ES-I3 (cell line): ENCODE data around the gene MAP2K3.
"Not testable (repeated sequence)": the region's sequence is repeated elsewhere in the genome, so short reads cannot be mapped to it uniquely, and the experiment has no call there.

Source experiments
- H3K36me3 ChIP-seq: 2 replicates; pipeline ENCODE4 v1.6.1; 2013; ENCODE audit warnings: mild to moderate bottlenecking, low read length, control low read depth, moderate library complexity; ENCODE audit not compliant: insufficient read depth
- H3K4me1 ChIP-seq: 2 replicates; pipeline ENCODE4 v1.6.1; 2013; ENCODE audit warnings: mild to moderate bottlenecking, control low read depth, low read length; ENCODE audit not compliant: insufficient read depth
- H3K9ac ChIP-seq: 2 replicates; pipeline ENCODE4 v1.6.1; 2013; ENCODE audit warnings: low read depth, mild to moderate bottlenecking, low read length, moderate library complexity
- H3K9me3 ChIP-seq: 2 replicates; pipeline ENCODE4 v1.6.1; 2013; ENCODE audit warnings: mild to moderate bottlenecking, low read length, moderate library complexity; ENCODE audit not compliant: control insufficient read depth, insufficient read depth

The MAP2K3 gene

DNA sequence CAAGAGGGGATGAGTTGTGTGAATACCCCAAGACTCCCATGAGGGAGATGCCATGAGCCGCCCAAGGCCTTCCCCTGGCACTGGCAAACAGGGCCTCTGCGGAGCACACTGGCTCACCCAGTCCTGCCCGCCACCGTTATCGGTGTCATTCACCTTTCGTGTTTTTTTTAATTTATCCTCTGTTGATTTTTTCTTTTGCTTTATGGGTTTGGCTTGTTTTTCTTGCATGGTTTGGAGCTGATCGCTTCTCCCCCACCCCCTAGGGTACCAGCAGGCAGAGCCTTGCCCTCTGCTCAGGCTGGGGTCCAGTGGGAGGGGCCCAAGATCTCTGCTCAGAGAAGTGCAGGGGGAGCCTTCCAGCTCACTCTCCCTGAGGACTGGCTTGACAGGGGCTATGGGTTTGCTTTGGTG lies 30.2 kb downstream of the MAP2K3 start:
- not testable (repeated sequence) for H3K9me3 ChIP-seq, H3K4me1 ChIP-seq, H3K36me3 ChIP-seq, H3K9ac ChIP-seq

DNA sequence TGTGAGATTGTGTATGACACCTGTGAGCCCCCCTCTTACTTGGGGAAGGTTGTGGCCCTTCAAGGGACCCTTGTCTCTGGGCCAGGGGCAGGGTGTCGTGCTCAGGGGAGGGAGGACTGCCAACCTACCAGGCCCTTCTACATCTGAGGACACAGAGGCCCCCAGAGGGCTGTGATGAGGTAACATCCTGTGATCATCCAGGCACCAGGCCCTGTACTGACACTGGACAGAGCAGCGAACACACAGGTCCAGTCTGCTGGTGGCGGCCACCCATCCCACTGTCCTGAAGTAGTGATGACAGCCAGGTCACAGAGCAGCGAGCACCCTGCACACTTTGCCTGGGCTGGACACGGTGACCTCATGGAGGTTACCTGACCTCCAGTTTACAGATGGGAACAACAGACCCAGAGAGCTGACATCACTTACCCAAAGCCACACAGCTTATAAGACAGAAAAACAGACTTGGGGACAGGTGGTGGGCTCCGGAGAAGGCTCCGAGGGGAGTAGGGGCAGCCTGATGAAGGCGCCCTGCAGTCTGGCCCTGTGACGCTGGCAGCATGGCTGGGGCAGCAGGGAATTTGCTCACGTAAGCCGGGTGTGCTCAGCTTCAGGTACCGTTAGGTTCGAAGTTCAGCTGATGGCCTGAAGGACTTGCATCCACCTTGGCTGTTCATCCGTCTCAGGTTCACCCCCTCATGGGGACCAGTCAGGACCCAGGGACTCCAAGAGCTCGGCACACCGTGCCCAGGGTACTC lies 30.9 kb downstream of the MAP2K3 start:
- H3K9me3 ChIP-seq, H3K9ac ChIP-seq, H3K4me1 ChIP-seq, H3K36me3 ChIP-seq: not testable (repeated sequence)

DNA sequence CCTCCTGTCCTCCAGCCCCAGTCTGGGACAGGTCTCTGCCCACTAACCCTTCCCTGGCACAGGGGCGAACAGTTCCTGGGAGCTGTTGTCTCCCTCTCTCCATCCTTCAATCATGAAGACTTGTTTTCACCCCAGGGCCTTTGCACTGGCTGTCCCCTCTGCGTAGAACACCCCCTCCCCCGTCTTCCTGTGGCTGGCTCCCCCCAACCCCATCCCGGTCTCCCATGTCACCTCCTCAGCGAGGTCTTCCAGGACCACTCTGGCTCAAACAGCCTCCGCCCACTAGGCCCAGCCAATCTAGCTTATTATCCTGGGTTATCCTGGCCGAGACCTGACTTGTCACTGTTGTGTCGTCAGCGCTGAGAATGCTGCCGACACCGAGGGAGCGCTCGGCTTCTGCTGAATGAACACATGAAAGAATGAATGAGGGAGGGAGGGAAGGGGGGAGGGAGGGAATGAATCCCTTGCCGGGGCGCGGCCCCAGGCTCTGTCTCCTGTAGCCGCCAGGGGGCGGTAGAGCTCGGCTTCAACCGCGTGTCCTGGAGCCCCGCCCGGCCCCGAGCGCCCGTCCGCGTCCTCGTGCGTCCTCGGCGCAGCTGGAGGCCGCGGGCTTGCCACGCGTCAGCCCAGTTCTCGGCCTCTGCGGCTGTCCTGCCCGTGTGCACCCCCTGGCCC lies 31.8 kb downstream of the MAP2K3 start:
- H3K9ac ChIP-seq, H3K36me3 ChIP-seq, H3K4me1 ChIP-seq, H3K9me3 ChIP-seq: not testable (repeated sequence)

DNA sequence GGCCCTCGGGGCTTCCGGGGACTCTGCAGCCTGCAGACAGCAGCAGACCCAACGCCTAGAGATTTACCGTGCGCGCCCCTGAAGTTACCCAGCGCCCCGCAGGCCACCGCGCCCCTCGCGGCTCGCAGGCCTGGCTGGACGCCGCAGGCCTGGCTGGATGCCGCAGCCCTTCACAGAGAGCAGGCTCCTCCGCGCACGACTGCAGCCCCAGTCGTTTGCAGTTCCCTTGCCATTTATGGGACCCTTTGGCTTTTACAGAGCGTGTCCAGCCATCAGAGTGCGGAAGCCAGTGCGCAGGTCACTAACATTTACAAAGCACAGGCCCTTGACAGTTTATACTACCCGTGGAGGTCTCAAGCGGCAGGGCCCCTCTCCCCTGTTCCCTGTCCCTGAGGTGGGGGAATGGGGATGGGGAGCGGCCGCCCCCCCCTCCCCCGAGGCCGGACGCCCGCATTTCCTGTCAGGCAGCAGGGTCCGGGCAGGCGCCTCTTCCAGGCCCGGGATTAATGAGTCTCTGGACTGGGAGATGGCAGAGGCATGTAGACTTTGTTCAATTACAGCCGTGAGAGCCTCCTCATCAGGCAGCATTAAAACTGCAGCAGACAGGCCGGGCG lies 32.5 kb downstream of the MAP2K3 start:
- not testable (repeated sequence) for H3K4me1 ChIP-seq, H3K36me3 ChIP-seq, H3K9me3 ChIP-seq
- H3K9ac ChIP-seq = peak overlapping the region; percentile 44; the same call in 1 of the 2 replicates

DNA sequence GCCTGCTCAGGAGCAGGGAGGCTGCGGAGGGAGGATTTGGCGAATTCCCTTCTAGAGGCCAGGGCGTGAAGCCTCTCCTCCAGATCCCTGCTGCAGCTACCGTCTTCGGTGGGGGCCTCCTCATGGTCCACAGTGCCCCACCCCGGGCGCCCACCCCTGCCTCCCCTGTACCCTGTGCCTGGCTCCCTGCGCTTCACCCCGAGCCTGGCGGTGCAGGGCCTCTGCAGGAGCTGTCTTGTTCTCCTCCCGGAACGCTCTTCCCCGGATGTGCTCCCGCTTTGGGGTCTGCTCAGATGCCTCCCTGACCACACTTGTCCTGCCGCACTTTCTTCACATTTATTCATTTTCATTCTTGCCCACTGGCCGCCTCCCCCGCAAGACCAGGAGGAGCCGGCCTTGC lies 33.3 kb downstream of the MAP2K3 start:
- not testable (repeated sequence) for H3K9ac ChIP-seq, H3K9me3 ChIP-seq, H3K4me1 ChIP-seq, H3K36me3 ChIP-seq

DNA sequence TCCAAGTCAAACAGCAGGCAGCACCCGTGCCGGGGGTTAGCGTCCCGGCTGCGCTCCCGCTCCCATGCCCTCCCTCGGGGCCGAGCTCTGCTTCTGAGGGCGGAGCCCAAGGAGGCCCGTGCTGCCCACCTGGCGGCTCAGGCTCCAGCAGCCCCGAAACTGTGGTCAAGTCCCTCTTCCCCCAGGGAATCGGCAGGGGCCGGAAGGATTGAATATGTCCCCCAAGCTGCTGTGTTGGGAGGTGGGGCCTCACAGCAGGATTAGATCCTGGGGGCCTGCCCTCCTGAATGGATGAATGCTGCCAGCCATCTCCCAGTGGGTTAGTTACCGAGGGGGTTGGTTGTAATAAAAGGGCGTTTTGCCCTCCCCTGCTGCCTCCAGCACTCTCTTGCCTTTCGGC lies 33.9 kb downstream of the MAP2K3 start:
- Histone ChIP-seq H3K36me3 (no peaks in the 10 kb centered on the region), H3K9ac (peak overlapping the region; percentile 26; the same call in 1 of the 2 replicates), H3K4me1 (no peaks in the 10 kb centered on the region), H3K9me3 (no peaks in the 10 kb centered on the region)

DNA sequence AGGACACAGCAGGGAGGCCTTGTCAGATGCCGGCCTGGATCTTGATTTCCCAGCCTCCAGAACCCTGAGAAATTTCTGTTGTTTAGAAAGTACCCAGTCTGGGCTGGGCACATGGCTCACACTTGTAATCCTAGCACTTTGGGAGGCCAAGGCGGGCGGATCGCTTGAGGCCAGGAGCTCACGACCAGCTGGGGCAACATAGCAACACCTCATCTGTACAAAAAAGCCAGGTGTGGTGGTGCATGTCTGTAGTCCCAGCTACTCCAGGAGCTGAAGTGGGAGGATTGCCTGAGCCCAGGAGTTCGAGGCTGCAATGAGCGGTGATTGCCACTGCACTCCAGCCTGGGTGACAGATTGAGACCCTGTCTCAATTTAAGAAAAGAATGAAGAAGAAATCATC lies 34.3 kb downstream of the MAP2K3 start:
- not testable (repeated sequence) for H3K9me3 ChIP-seq, H3K4me1 ChIP-seq, H3K9ac ChIP-seq, H3K36me3 ChIP-seq

DNA sequence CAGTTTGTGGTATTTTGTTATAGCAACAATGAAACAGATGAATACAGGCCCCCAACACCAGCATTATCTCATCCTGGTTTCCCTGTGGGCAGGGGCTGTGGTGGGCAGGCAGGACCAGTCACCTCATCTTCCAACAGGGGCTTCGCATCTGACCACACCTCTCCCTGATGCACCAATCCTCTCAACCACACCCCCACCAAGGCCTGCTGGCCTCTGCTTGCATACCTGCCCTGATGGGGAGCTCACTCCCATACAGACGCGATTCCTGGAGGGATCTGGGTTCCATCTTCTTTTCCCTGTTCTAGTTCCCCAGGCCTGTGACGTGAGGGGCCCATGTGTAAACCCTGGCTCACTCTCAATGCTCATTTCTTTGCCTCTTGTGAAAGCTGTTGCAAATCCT lies 34.7 kb downstream of the MAP2K3 start:
- H3K4me1 ChIP-seq, H3K36me3 ChIP-seq, H3K9ac ChIP-seq, H3K9me3 ChIP-seq: not testable (repeated sequence)

DNA sequence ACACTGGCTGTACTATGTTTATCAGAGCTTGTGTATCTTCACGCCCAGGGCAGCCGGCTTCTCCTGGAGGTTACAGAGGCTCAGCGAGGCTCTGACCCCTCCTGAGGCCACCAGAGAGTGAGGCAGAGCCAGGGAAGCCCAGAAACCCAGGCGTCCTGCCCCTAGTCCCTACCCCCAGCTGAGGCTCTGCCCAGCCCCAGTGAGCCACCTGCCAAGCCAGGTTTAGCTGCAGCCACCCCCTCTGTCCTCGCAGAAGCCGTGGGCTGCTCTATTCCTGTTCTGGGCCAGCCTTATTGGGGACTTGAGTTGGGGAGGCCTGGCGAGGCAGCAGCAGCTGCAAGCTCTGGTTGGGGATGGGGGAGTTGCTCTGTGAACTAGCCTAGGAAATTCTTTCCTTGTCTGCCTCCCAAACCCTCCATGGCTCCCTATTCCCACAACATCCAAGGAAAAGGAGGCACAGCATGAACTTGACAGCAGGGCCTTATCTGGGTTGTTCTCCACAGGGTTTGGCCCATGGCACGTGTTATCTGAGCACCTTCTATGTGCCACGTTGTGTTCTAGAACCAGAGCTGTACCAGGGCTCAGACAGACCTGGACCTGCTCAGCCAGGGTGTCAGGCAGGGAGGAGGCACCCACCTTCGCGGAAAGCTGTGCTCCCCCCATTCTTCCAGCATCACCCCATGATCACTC lies 35.3 kb downstream of the MAP2K3 start:
- H3K9ac ChIP-seq, H3K36me3 ChIP-seq, H3K9me3 ChIP-seq, H3K4me1 ChIP-seq: not testable (repeated sequence)

DNA sequence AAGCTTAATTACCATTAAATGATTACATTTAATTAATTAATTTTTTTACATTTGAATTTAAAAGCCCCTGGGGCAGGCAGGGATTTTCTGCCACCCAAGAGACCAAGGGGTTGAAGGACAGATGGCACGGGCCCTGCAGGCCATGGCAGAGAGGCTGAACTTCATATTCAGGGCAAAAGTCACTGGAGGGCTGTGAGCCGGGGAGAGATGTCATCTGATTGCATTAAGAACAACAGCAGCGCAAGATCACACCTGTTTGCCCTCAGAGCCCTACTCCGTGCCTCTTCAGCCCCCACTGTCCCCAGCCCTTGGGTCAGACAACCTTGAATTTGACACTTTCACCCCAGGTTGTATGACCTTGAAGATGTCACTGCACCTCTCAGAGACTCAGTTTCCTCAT lies 35.9 kb downstream of the MAP2K3 start:
- not testable (repeated sequence) for H3K4me1 ChIP-seq

DNA sequence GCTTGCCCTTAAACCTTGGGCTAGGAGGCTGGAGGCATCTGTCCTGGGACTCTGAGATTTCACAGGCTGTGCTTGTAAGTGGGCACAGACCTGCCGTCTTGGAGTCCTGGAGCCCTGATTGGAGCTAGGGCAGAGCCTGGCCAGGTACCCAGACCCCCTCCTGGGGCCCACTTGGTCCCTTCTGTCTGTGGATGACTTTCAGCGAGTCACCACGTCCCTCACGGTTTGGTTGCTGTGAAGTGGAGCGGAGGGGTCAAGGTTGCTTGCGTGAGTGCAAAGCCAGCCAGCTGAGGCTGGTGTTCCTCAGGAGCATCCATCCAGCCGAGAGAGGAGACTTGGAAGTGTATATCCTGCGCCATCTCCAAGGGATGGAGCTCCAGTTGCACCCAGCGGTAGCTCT lies 36.5 kb downstream of the MAP2K3 start:
- H3K4me1 ChIP-seq, H3K9ac ChIP-seq, H3K36me3 ChIP-seq, H3K9me3 ChIP-seq: not testable (repeated sequence)

More for the DNA sequence above, 35.9 kb downstream of the MAP2K3 start:
- not testable (repeated sequence) for H3K36me3 ChIP-seq, H3K9ac ChIP-seq, H3K9me3 ChIP-seq

DNA sequence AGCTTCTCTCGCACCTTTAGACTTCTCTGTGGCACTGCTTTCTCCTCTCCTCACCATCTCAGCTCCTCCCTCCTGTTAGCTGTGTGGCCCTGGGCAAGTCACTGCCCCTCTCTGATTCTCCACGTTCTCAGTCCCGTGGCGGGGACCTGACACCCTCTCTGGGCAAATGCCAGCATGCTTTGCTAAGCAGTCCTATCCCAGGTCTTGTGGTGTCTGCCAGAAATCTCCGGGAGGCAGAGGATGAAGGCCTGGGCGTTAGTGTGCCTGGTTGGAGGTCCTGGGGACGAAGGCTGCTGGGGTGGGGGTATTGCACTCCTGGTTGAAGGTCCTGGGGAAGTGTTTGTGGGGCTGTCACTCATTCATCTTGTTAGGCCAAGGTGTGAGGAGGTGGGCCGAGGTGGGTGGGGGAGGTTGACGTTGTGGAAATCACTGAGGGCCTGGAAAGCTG lies 37.3 kb downstream of the MAP2K3 start:
- not testable (repeated sequence) for H3K9ac ChIP-seq, H3K9me3 ChIP-seq, H3K4me1 ChIP-seq, H3K36me3 ChIP-seq

DNA sequence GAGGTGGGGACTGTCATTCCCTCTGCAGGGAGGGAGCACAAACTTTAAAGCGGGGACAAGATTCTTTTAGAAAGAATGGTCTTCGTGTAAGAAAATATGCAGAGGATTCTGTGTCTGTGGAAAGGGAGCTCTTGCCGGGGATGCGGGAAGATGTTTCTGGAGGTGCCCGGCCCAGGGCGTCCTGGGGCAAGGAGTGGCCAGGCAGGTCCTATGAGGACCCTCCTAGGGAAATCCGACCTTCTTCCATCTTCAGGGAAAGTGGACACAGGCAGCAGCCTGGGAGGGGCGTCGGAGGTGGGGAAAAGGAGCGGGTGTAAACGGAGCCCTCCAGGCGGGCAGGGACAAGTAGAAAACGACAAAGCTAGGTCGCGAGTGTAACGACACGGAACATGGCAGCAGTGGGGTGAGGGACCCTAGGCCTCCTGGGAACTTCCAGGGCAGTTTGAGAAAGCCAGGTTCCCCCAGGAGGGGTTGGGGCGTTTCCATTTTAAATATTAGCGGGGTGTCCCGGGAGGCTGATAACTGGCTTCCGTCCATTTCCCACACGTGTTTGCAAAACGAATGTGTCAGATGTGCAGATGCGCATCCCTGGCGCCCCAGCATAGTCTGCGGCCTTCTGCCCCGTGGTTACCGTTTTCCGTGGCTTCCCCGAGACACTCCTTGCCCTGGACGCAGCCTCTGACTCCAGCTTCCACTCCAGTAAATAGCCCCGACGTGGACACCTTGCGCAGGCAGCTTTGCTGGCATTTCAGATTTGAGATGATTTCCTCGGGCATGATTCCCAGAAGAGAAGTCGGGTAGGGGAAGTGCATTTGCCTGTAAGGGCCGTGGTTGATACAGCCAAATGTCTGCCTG lies 39.0 kb downstream of the MAP2K3 start:
- not testable (repeated sequence) for H3K4me1 ChIP-seq, H3K36me3 ChIP-seq, H3K9me3 ChIP-seq
- peak overlapping the region; percentile 89; the same call in 1 of the 2 replicates for H3K9ac ChIP-seq

DNA sequence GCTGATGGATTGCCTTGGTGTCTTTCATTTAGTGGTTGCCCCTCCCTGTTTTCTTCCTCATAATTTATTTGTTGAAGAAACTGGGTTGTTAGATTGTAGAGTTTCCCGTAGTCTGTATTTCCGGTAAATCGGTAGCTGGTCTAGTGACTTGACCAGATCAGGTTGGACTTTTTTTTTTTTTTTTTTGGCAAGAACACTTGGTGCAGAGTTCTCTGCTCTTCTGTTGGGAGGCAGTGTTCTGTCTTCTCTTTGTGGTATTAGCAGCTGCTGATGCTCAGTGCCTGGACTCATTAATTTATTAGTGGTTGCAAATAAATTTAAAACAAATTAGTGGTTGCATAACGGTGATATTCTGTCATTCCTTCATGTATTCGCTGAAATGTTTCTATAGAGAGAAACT lies 40.2 kb downstream of the MAP2K3 start:
- not testable (repeated sequence) for H3K4me1 ChIP-seq, H3K36me3 ChIP-seq, H3K9ac ChIP-seq, H3K9me3 ChIP-seq
